Nephron progenitor cell (in vitro differentiated cells): Measurements from ENCODE around the gene NUCB1.
"Not testable (repeated sequence)": the region's sequence is repeated elsewhere in the genome, so short reads cannot be mapped to it uniquely, and the experiment has no call there.

Source experiments
- DNase-seq: peaks from one replicate; pipeline ENCODE4 v3.0.0; 2021
- H3K27ac Mint-ChIP-seq: 2 replicates; pipeline ENCODE4 v1.8.0; 2021; ENCODE audit warnings: mild to moderate bottlenecking, moderate library complexity, mixed read lengths
- H3K27me3 Mint-ChIP-seq: 2 replicates; pipeline ENCODE4 v1.8.0; 2021; ENCODE audit warnings: mild to moderate bottlenecking, low read depth, mixed read lengths; ENCODE audit not compliant: poor library complexity
- H3K36me3 Mint-ChIP-seq: 2 replicates; pipeline ENCODE4 v1.8.0; 2021; ENCODE audit warnings: low read depth, mixed read lengths
- H3K4me1 Mint-ChIP-seq: 2 replicates; pipeline ENCODE4 v1.8.0; 2021; ENCODE audit warnings: mixed read lengths
- H3K4me3 Mint-ChIP-seq: 2 replicates; pipeline ENCODE4 v1.8.0; 2021; ENCODE audit warnings: mild to moderate bottlenecking, moderate library complexity, mixed read lengths
- H3K9me3 Mint-ChIP-seq: 2 replicates; pipeline ENCODE4 v1.8.0; 2021; ENCODE audit warnings: mild to moderate bottlenecking, moderate library complexity, mixed read lengths
- CTCF ChIP-seq: fragments of 200-600 bp; sonication (generic); IDR thresholded peaks from 2 replicates; pipeline ENCODE4 v1.5.0; 2021; ENCODE audit warnings: antibody characterized with exemption

The NUCB1 gene

GRCh38 chr19:48887861-48888612, 12.1 kb upstream of the NUCB1 start:
- Mint-ChIP-seq H3K27ac (no peak overlapping the region), H3K4me1 (peaks cover 6% of the 10 kb centered on the region), H3K27me3 (peaks cover 7% of the 10 kb centered on the region), H3K36me3 (no peaks in the 10 kb centered on the region), H3K4me3 (no peak overlapping the region), H3K9me3 (peaks cover 11% of the 10 kb centered on the region)
- no peak for TF ChIP-seq CTCF
- DNase-seq = no peak

- H3K27me3 Mint-ChIP-seq, DNase-seq, H3K36me3 Mint-ChIP-seq, H3K27ac Mint-ChIP-seq, H3K4me3 Mint-ChIP-seq, H3K4me1 Mint-ChIP-seq, H3K9me3 Mint-ChIP-seq: not testable (repeated sequence)
These were observed 10.6 kb upstream of the NUCB1 start for GRCh38 chr19:48889496-48889895.

- Mint-ChIP-seq H3K4me1 (peaks cover 10% of the 10 kb centered on the region), H3K27ac (no peak overlapping the region), H3K4me3 (no peak overlapping the region), H3K9me3 (no peaks in the 10 kb centered on the region), H3K36me3 (no peaks in the 10 kb centered on the region), H3K27me3 (peaks cover 7% of the 10 kb centered on the region)
- no peak for TF ChIP-seq CTCF
- no peak for DNase-seq
These were observed 9.6 kb upstream of the NUCB1 start for GRCh38 chr19:48890551-48890950.

GRCh38 chr19:48895226-48895625, 4.9 kb upstream of the NUCB1 start:
- TF ChIP-seq CTCF = no peak
- DNase-seq = no peak
- Mint-ChIP-seq H3K36me3 (no peaks in the 10 kb centered on the region), H3K9me3 (no peaks in the 10 kb centered on the region), H3K27me3 (peaks cover 3% of the 10 kb centered on the region), H3K4me3 (peak overlapping the region; percentile 39), H3K27ac (no peak overlapping the region), H3K4me1 (peaks cover 40% of the 10 kb centered on the region)

- Mint-ChIP-seq H3K9me3 (no peaks in the 10 kb centered on the region), H3K27ac (no peak overlapping the region), H3K4me3 (peak overlapping the region; percentile 57), H3K36me3 (no peaks in the 10 kb centered on the region), H3K4me1 (peaks cover 47% of the 10 kb centered on the region), H3K27me3 (peaks cover 3% of the 10 kb centered on the region)
- peak; percentile 78 for DNase-seq
- TF ChIP-seq CTCF = no peak
These were observed 3.9 kb upstream of the NUCB1 start for GRCh38 chr19:48896191-48896720.

GRCh38 chr19:48897181-48897580, 2.9 kb upstream of the NUCB1 start:
- peaks cover 3% of the 10 kb centered on the region for H3K27me3 Mint-ChIP-seq
- H3K36me3 Mint-ChIP-seq = peaks cover 5% of the 10 kb centered on the region
- no peak for TF ChIP-seq CTCF
- no peak overlapping the region for H3K4me3 Mint-ChIP-seq
- no peaks in the 10 kb centered on the region for H3K9me3 Mint-ChIP-seq
- peak overlapping the region; percentile 48 for H3K27ac Mint-ChIP-seq
- DNase-seq = no peak
- H3K4me1 Mint-ChIP-seq = peaks cover 47% of the 10 kb centered on the region

GRCh38 chr19:48899386-48899749, 744 bp upstream of the NUCB1 start:
- H3K36me3 Mint-ChIP-seq = peaks cover 15% of the 10 kb centered on the region

More at GRCh38 chr19:48899386-48899749, 744 bp upstream of the NUCB1 start:
- Mint-ChIP-seq H3K27ac (peak overlapping the region; percentile 95), H3K4me1 (peaks cover 47% of the 10 kb centered on the region), H3K4me3 (peak overlapping the region; percentile 99)
- DNase-seq, H3K9me3 Mint-ChIP-seq, H3K27me3 Mint-ChIP-seq: not testable (repeated sequence)
